Stomach (tissue), 9 donors: ENCODE measurements around the gene LYZ. TPM values are rescaled to one million over a fixed set of nuclear protein-coding genes. Genes with fewer than 3 reads are reported as not detected.

ENCODE experiments used
- DNase-seq, 2 donors: peaks; one replicate each; pipeline versions ENCODE4 v3.0.0 to v3.0.0-alpha.2; 2013 to 2019
- H3K27ac ChIP-seq, 5 donors: fragments of 200-600 bp in 4 of 5; sonication (generic) in 4 of 5; one replicate each; pipeline ENCODE4 v1.5.1; 2013 to 2019; ENCODE audit warnings: mild to moderate bottlenecking in 1 of 5, moderate library complexity in 1 of 5
- H3K27me3 ChIP-seq, 3 donors: fragments of 200-600 bp; sonication (generic); one replicate each; pipeline ENCODE4 v1.5.1; 2017 to 2019; ENCODE audit warnings: mixed run types in 1 of 3
- H3K36me3 ChIP-seq, 4 donors: fragments of 200-600 bp; sonication (generic); 1 replicate in 3 of 4; 2 replicates in 1 of 4; pipeline ENCODE4 v1.5.1; 2016 to 2019
- H3K4me1 ChIP-seq, 4 donors: fragments of 200-600 bp; sonication (generic); one replicate each; pipeline ENCODE4 v1.5.1; 2016 to 2019
- H3K4me3 ChIP-seq, 4 donors: fragments of 200-600 bp; sonication (generic) in 3 of 4; one replicate each; pipeline ENCODE4 v1.5.1; 2016 to 2019; ENCODE audit warnings: mild to moderate bottlenecking in 1 of 4
- H3K9me3 ChIP-seq, 4 donors: fragments of 200-600 bp; sonication (generic); one replicate each; pipeline ENCODE4 v1.5.1; 2016 to 2019
- EP300 ChIP-seq: sonication (generic); formaldehyde crosslinking; IDR thresholded peaks from one replicate; pipeline ENCODE4 v1.6.1; 2017; ENCODE audit warnings: antibody characterized with exemption
- POLR2A ChIP-seq, 4 donors: fragments of 450-650 bp; IDR thresholded peaks; one replicate each; pipeline ENCODE4 v1.6.1; 2016; ENCODE audit warnings: antibody characterized with exemption in 4 of 4, control low read depth in 2 of 4, mild to moderate bottlenecking in 1 of 4, moderate library complexity in 1 of 4
- POLR2AphosphoS5 ChIP-seq, 3 donors: sonication (generic); formaldehyde crosslinking; IDR thresholded peaks; one replicate each; pipeline ENCODE4 v1.6.1; 2016; ENCODE audit warnings: antibody characterized with exemption in 3 of 3
- WGBS, 5 donors: extraction: QIAGEN DNeasy Blood & Tissue Kit in 3 of 5; methylation state at CpG; one replicate each; pipeline versions ENCODE4 v1.1.5 to v1.1.7; 2013 to 2018; 5-methylcytosine and 5-hydroxymethylcytosine counted together
- intact Hi-C: fragments of 100-400 bp; cut with DNase I; formaldehyde crosslinking; loops from one replicate; pipeline ENCODE4 v1.15.1; 2023; ENCODE audit warnings: low total_unique reads
- polyA plus RNA-seq, 3 donors: library from polyadenylated mRNA; stranded (reverse); fragments of 200-250 nt; gene quantifications; one replicate each; pipeline ENCODE4 v1.2.3, GENCODE V29; 2013
- small RNA-seq, 4 donors: library from RNA; depleted of rRNA; stranded (forward); fragments of <200 nt; gene quantifications; one replicate each; pipeline ENCODE3, GENCODE V24; 2016
- total RNA-seq, 5 donors: library from RNA; depleted of rRNA; stranded (reverse); fragments of >200 nt; gene quantifications; one replicate each; pipeline versions ENCODE4 v1.1.0 to v1.2.3, GENCODE V29; 2014 to 2016
- TF ChIP-seq, protein P1 (sequence below), 7 experiments: fragments of 450-650 bp in 4 of 7; fragments of 200-600 bp in 3 of 7; sonication (generic) in 3 of 7; IDR thresholded peaks; one replicate each; pipeline ENCODE4 v1.5.1; 2016 to 2019; ENCODE audit warnings: antibody characterized with exemption in 7 of 7, control low read depth in 2 of 7, mild to moderate bottlenecking in 1 of 7
- donor health status: healthy with polysubstance abuse.
- donor health status: Bipolar disorder and iron deficiency.
- donor health status: healthy.

Gene LYZ
- total and polyA plus RNA-seq, 8 donors, result 24.0 to 2,662 (median 340) TPM

DNA sequence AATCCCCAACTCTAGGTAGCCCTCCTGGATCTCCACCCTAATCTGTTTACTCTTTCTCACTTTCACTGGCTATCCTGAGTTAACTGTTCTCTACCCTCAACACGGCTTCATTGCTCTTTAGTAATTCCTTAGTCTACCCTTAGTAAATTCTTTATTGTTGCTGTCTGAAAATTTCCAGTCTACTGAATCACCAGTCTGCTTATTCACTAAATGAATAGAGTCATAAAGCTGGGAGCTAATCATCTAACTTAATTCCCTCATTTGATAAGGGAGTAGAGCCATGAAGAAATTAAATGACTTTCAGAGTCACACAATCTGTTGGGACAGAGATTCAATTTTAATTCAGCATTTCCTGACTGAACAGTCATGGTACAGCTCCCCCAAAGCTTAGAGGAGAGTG lies 47.9 kb downstream of the LYZ start:
- no peak for DNase-seq
- no peak for TF ChIP-seq POLR2A (IDR thresholded peaks at IDR 0.05)
- no peak for TF ChIP-seq EP300
- TF ChIP-seq POLR2AphosphoS5 (IDR thresholded peaks at IDR 0.05), result no peak
- TF ChIP-seq, protein P1, sequence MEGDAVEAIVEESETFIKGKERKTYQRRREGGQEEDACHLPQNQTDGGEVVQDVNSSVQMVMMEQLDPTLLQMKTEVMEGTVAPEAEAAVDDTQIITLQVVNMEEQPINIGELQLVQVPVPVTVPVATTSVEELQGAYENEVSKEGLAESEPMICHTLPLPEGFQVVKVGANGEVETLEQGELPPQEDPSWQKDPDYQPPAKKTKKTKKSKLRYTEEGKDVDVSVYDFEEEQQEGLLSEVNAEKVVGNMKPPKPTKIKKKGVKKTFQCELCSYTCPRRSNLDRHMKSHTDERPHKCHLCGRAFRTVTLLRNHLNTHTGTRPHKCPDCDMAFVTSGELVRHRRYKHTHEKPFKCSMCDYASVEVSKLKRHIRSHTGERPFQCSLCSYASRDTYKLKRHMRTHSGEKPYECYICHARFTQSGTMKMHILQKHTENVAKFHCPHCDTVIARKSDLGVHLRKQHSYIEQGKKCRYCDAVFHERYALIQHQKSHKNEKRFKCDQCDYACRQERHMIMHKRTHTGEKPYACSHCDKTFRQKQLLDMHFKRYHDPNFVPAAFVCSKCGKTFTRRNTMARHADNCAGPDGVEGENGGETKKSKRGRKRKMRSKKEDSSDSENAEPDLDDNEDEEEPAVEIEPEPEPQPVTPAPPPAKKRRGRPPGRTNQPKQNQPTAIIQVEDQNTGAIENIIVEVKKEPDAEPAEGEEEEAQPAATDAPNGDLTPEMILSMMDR (IDR thresholded peaks at IDR 0.05), result no peak
- Histone ChIP-seq H3K9me3 (peaks cover 0 to 9% (median 0%) of the 10 kb centered on the region in 4 donors), H3K27me3 (no peaks in the 10 kb centered on the region), H3K4me1 (no peaks in the 10 kb centered on the region), H3K36me3 (peaks cover 4 to 18% (median 11%) of the 10 kb centered on the region in 4 donors), H3K4me3 (no peak overlapping the region), H3K27ac (no peak overlapping the region)
- 76 to 90% (median 82%) methylated on average over 1 of the region's 1 CpG for WGBS, 5 donors
- intact Hi-C loops, result no loop called here

DNA sequence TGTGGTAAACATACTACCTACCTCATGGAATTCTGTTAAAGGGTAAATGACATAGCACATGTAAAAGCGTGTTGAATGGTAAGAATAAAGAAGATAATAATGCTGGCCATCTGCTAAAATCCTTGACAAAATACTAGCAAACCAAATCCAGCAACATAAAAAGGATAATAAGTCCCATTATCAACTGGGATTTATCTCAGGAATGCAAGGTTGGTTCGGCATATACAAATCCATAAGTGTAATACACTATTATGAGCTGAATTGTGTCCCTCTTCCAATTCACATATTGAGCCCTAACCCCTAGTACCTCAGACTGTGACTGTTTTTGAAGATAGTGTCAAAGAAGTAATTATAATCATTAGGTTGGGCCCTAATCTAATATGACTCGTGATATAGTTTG lies 48.8 kb downstream of the LYZ start:
- H3K27ac ChIP-seq, result no peak overlapping the region
- 94 to 99% (median 97%) methylated on average over 3 of the region's 3 CpGs for WGBS, 5 donors
- peaks cover 0 to 9% (median 3%) of the 10 kb centered on the region in 4 donors for H3K36me3 ChIP-seq
- intact Hi-C loops, result no loop called here
- DNase-seq, result no peak
- H3K4me3 ChIP-seq, result no peak overlapping the region
- no peaks in the 10 kb centered on the region for H3K27me3 ChIP-seq
- TF ChIP-seq POLR2AphosphoS5 (IDR thresholded peaks at IDR 0.05) (no peak), POLR2A (IDR thresholded peaks at IDR 0.05) (no peak), EP300 (no peak)
- TF ChIP-seq, protein P1 (IDR thresholded peaks at IDR 0.05), result no peak
- no peaks in the 10 kb centered on the region for H3K4me1 ChIP-seq
- H3K9me3 ChIP-seq, result peaks cover 0 to 9% (median 0%) of the 10 kb centered on the region in 4 donors

DNA sequence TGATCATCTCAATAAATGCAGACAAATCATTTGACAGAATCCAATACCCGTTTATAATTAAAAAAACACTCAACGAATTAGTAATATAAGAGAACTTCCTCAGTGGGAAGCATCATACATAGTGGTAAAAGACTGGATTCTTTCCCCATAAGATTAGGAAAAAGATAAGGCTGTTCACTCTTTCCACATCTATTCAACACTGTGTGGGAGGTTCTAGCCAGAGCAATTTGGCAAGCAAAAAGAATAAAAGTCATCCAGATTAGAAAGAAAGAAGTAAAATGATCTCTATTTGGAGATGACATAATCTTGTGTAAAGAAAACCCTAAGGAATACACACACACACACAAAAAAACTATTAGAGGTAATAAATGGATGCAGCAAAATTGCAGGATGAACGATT lies 49.8 kb downstream of the LYZ start:
- H3K9me3 ChIP-seq, result peaks cover 0 to 9% (median 0%) of the 10 kb centered on the region in 4 donors
- no peaks in the 10 kb centered on the region for H3K4me1 ChIP-seq
- DNase-seq, result no peak
- TF ChIP-seq POLR2A (IDR thresholded peaks at IDR 0.05) (no peak), EP300 (no peak), POLR2AphosphoS5 (IDR thresholded peaks at IDR 0.05) (no peak)
- TF ChIP-seq, protein P1 (IDR thresholded peaks at IDR 0.05), result no peak
- H3K36me3 ChIP-seq, result peaks cover 0 to 7% (median 3%) of the 10 kb centered on the region in 4 donors
- WGBS, 5 donors, result 89 to 98% (median 97%) methylated on average over 3 of the region's 3 CpGs
- H3K27ac ChIP-seq, result no peak overlapping the region
- no peaks in the 10 kb centered on the region for H3K27me3 ChIP-seq
- intact Hi-C loops, result no loop called here
- no peak overlapping the region for H3K4me3 ChIP-seq

DNA sequence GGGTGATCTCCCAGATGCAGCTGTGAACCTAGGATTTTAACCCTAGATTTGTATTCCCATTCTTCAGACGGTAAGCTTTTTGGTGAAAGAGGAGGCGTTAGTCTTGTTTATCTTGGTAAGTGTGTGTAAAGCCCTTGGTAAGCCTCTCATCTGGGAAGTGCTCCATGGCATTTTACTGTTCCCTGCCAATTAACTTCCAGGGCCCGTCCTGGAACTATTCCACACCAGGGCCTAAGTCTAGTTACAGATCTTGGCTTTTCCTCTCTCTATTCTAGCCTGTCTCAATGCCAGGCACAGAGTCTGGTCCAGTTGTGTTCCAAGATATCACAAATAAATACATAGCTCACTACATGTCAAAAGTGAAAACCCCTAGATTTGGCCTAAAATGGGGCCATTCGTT lies 53.8 kb downstream of the LYZ start:
- DNase-seq, result no peak
- Histone ChIP-seq H3K9me3 (peaks cover 0 to 5% (median 0%) of the 10 kb centered on the region in 4 donors), H3K27ac (no peak overlapping the region), H3K4me1 (no peaks in the 10 kb centered on the region), H3K27me3 (no peaks in the 10 kb centered on the region), H3K36me3 (peaks cover 0 to 7% (median 2%) of the 10 kb centered on the region in 4 donors), H3K4me3 (no peak overlapping the region)
- no peak for TF ChIP-seq POLR2A (IDR thresholded peaks at IDR 0.05)
- TF ChIP-seq EP300, result no peak
- no peak for TF ChIP-seq POLR2AphosphoS5 (IDR thresholded peaks at IDR 0.05)
- TF ChIP-seq, protein P1 (IDR thresholded peaks at IDR 0.05), result no peak
- 54 to 81% (median 65%) methylated on average over 4 of the region's 4 CpGs for WGBS, 5 donors
- intact Hi-C loops, result no loop called here

Small RNAs within 50 kb of the gene (small RNA-seq; reads per million reads assigned to genes)
- gene RN7SL804P, result 0 reads per million in 4 donors

Other genes starting within 250 kb of the LYZ start
- gene CPSF6, start 108.8 kb upstream of the LYZ start, total RNA-seq, result 100 to 1,000 TPM in 1 of 5 donors, 10 to 100 TPM in 4; 40.6 to 113 (median 53.7) TPM
- 10 to 100 TPM; 14.9 to 19.2 (median 16.4) TPM for gene CPSF6, start 108.8 kb upstream of the LYZ start, polyA plus RNA-seq
- gene YEATS4, start 11.4 kb downstream of the LYZ start, total RNA-seq, result 10 to 100 TPM in 4 of 5 donors, not detected in 1; 10.3 to 26.8 (median 20.7) TPM
- 10 to 100 TPM; 12.2 to 22.3 (median 12.5) TPM for gene YEATS4, start 11.4 kb downstream of the LYZ start, polyA plus RNA-seq
- 10 to 100 TPM in 4 of 5 donors, 1 to 10 TPM in 1; 2.0 to 71.0 (median 31.7) TPM for gene FRS2, start 122.0 kb downstream of the LYZ start, total RNA-seq
- 10 to 100 TPM in 1 of 3 donors, 1 to 10 TPM in 2; 3.4 to 10.2 (median 8.2) TPM for gene FRS2, start 122.0 kb downstream of the LYZ start, polyA plus RNA-seq
- 100 to 1,000 TPM in 1 of 5 donors, 10 to 100 TPM in 4; 43.3 to 137 (median 53.7) TPM for gene CCT2, start 237.1 kb downstream of the LYZ start, total RNA-seq
- 100 to 1,000 TPM in 1 of 3 donors, 10 to 100 TPM in 2; 83.2 to 102 (median 89.5) TPM for gene CCT2, start 237.1 kb downstream of the LYZ start, polyA plus RNA-seq